Caco-2 (cell line): Measurements from ENCODE around the gene AAGAB. TPM values are rescaled to one million over a fixed set of nuclear protein-coding genes. Genes with fewer than 3 reads are reported as not detected.
"Not testable (repeated sequence)": the region's sequence is repeated elsewhere in the genome, so short reads cannot be mapped to it uniquely, and the experiment has no call there.

Experiments used
- BruUV-seq: library from RNA; stranded (reverse); fragments of 400-500 nt; replicated peaks from 2 replicates; lab custom pipeline; 2021; lab: Mats Ljungman, UMichigan
- CTCF ChIA-PET: fragments of 300-600 bp; sonication (Branson Sonifier 250); formaldehyde crosslinking; loops from one replicate; lab custom pipeline; 2022; ENCODE audit warnings: antibody characterized with exemption; lab: Charles Lee
- POLR2A ChIA-PET: fragments of 300-600 bp; sonication (Branson Sonifier 250); formaldehyde crosslinking; loops from one replicate; lab custom pipeline; 2022; ENCODE audit warnings: antibody characterized with exemption; lab: Charles Lee
- DNase-seq, 2 experiments: peaks; one replicate each; pipeline versions ENCODE4 v3.0.0 to v3.0.0-alpha.2; 2020 to 2022
- H3K27me3 ChIP-seq: replicated peaks from 2 replicates; pipeline ENCODE4 v1.6.0; 2011; ENCODE audit warnings: low read length; ENCODE audit not compliant: control insufficient read depth, insufficient read depth
- H3K36me3 ChIP-seq: 2 replicates; pipeline ENCODE4 v1.5.1; 2011; ENCODE audit warnings: low read length; ENCODE audit not compliant: control insufficient read depth, insufficient read depth
- H3K4me1 ChIP-seq: fragments of 250-450 bp; sonication (Bioruptor Pico); 2 replicates; pipeline ENCODE4 v1.5.1; 2020; ENCODE audit warnings: mild to moderate bottlenecking
- H3K4me3 ChIP-seq: 2 replicates; pipeline ENCODE4 v1.5.1; 2011; ENCODE audit warnings: low read depth, mild to moderate bottlenecking, control low read depth, low read length
- H3K9me3 ChIP-seq: fragments of 250-450 bp; sonication (Bioruptor Pico); 2 replicates; pipeline ENCODE4 v1.5.1; 2020; ENCODE audit warnings: mild to moderate bottlenecking, moderate library complexity
- H3K27ac Mint-ChIP-seq: one replicate; pipeline ENCODE4 v1.8.0; 2022; ENCODE audit warnings: mixed read lengths; ENCODE audit not compliant: unreplicated experiment
- H3K27me3 Mint-ChIP-seq: one replicate; pipeline ENCODE4 v1.8.0; 2022; ENCODE audit warnings: mixed read lengths; ENCODE audit not compliant: insufficient read depth, unreplicated experiment
- H3K36me3 Mint-ChIP-seq: one replicate; pipeline ENCODE4 v1.8.0; 2022; ENCODE audit warnings: mild to moderate bottlenecking, mixed read lengths; ENCODE audit not compliant: insufficient read depth, unreplicated experiment
- H3K4me1 Mint-ChIP-seq: one replicate; pipeline ENCODE4 v1.8.0; 2022; ENCODE audit warnings: low read depth, mixed read lengths; ENCODE audit not compliant: unreplicated experiment
- H3K4me3 Mint-ChIP-seq: one replicate; pipeline ENCODE4 v1.8.0; 2022; ENCODE audit warnings: mild to moderate bottlenecking, moderate library complexity, mixed read lengths; ENCODE audit not compliant: unreplicated experiment
- H3K9me3 Mint-ChIP-seq: one replicate; pipeline ENCODE4 v1.8.0; 2022; ENCODE audit warnings: mixed read lengths; ENCODE audit not compliant: unreplicated experiment
- CTCF ChIP-seq, 2 experiments: fragments of 200-600 bp in 1 of 2; IDR thresholded peaks; 1 replicate in 1 of 2; 2 replicates in 1 of 2; pipeline versions ENCODE4 v1.5.1 to v1.8.0; 2011 to 2022; ENCODE audit warnings: antibody characterized with exemption in 1 of 2, control low read depth in 1 of 2, inconsistent platforms in 1 of 2, low read depth in 1 of 2, low read length in 1 of 2, mild to moderate bottlenecking in 1 of 2, moderate library complexity in 1 of 2; ENCODE audit not compliant: insufficient read depth in 1 of 2, severe bottlenecking in 1 of 2, unreplicated experiment in 1 of 2
- intact Hi-C: fragments of 100-400 bp; cut with micrococcal nuclease; formaldehyde crosslinking; loops from one replicate; pipeline ENCODE4 v1.10.0; 2022; ENCODE audit not compliant: unreplicated experiment
- total RNA-seq: library from RNA; stranded (reverse); gene quantifications from 2 replicates; pipeline ENCODE4 v1.2.3, GENCODE V29; 2022

AAGAB gene
- total RNA-seq, 1 experiment from 2014 or later = 64.6 TPM

GRCh38 chr15:67290319-67290718 lies 35.9 kb upstream of the AAGAB start:
- Mint-ChIP-seq H3K27ac (no peak overlapping the region), H3K9me3 (no peaks in the 10 kb centered on the region), H3K36me3 (no peaks in the 10 kb centered on the region), H3K27me3 (no peaks in the 10 kb centered on the region), H3K4me1 (no peaks in the 10 kb centered on the region), H3K4me3 (no peak overlapping the region)
- H3K9me3 ChIP-seq = peaks cover 7% of the 10 kb centered on the region
- H3K27me3 ChIP-seq = no peaks in the 10 kb centered on the region
- ChIA-PET CTCF (no interaction called here), POLR2A (no interaction called here)
- H3K4me3 ChIP-seq = no peak overlapping the region
- no TSS peak for BruUV-seq
- H3K36me3 ChIP-seq = no peaks in the 10 kb centered on the region
- no peaks in the 10 kb centered on the region for H3K4me1 ChIP-seq
- no peak for TF ChIP-seq CTCF (IDR thresholded peaks at IDR 0.05; ENCODE audit: insufficient read depth in 1 of 2, low read depth in 1 of 2, low read length in 1 of 2, severe bottlenecking in 1 of 2, unreplicated experiment in 1 of 2)
- no peak for DNase-seq
- intact Hi-C loops = no loop called here

- intact Hi-C loops, H3K4me1 Mint-ChIP-seq, CTCF ChIA-PET, H3K27me3 ChIP-seq, H3K9me3 Mint-ChIP-seq, H3K9me3 ChIP-seq, BruUV-seq, H3K27me3 Mint-ChIP-seq, H3K4me3 ChIP-seq, H3K36me3 ChIP-seq, H3K4me1 ChIP-seq, H3K27ac Mint-ChIP-seq, DNase-seq, POLR2A ChIA-PET, H3K36me3 Mint-ChIP-seq, H3K4me3 Mint-ChIP-seq: not testable (repeated sequence)
These were observed 31.9 kb upstream of the AAGAB start for GRCh38 chr15:67286400-67286799.

- POLR2A ChIA-PET, H3K4me1 Mint-ChIP-seq, H3K4me3 ChIP-seq, intact Hi-C loops, H3K27me3 ChIP-seq, H3K36me3 Mint-ChIP-seq, H3K9me3 Mint-ChIP-seq, H3K4me3 Mint-ChIP-seq, H3K27me3 Mint-ChIP-seq, H3K36me3 ChIP-seq, BruUV-seq, H3K4me1 ChIP-seq, DNase-seq, H3K27ac Mint-ChIP-seq, H3K9me3 ChIP-seq: not testable (repeated sequence)
- CTCF ChIA-PET = interaction anchor here (0.6 kb wide), 1 partner anchor 1153 kb away, joined by 3 read pairs; no protein-coding TSS in a partner anchor
These were observed 31.2 kb upstream of the AAGAB start for GRCh38 chr15:67285625-67286024.

- intact Hi-C loops = no loop called here
- no peaks in the 10 kb centered on the region for H3K9me3 Mint-ChIP-seq
- no peaks in the 10 kb centered on the region for H3K36me3 Mint-ChIP-seq
- H3K27me3 ChIP-seq = no peaks in the 10 kb centered on the region
- no peaks in the 10 kb centered on the region for H3K27me3 Mint-ChIP-seq
- no peak overlapping the region for H3K27ac Mint-ChIP-seq
- no peaks in the 10 kb centered on the region for H3K4me1 ChIP-seq
- H3K4me3 ChIP-seq = no peak overlapping the region
- H3K4me3 Mint-ChIP-seq = no peak overlapping the region
- no peaks in the 10 kb centered on the region for H3K4me1 Mint-ChIP-seq
- BruUV-seq = no TSS peak
- POLR2A ChIA-PET = no interaction called here
- peaks cover 7% of the 10 kb centered on the region; the same call in 1 of the 2 replicates for H3K9me3 ChIP-seq
- no peak for TF ChIP-seq CTCF (IDR thresholded peaks at IDR 0.05; ENCODE audit: insufficient read depth in 1 of 2, low read depth in 1 of 2, low read length in 1 of 2, severe bottlenecking in 1 of 2, unreplicated experiment in 1 of 2)
- no peaks in the 10 kb centered on the region for H3K36me3 ChIP-seq
- DNase-seq = no peak
- CTCF ChIA-PET = interaction anchor here (0.6 kb wide), 1 partner anchor 41 kb away, joined by 4 read pairs; no protein-coding TSS in a partner anchor
These were observed 27.3 kb upstream of the AAGAB start for GRCh38 chr15:67281714-67282113.
